HG03045 (cell line): ENCODE data around the gene METTL16.
"Not testable (repeated sequence)": the region's sequence is repeated elsewhere in the genome, so short reads cannot be mapped to it uniquely, and the experiment has no call there.

ENCODE experiments used
- ATAC-seq: cut with Tn5 transposase; IDR thresholded peaks from one replicate; pipeline ENCODE4 v1.9.1; 2021; ENCODE audit warnings: mild to moderate bottlenecking, moderate library complexity; ENCODE audit not compliant: unreplicated experiment

Gene METTL16, protein sequence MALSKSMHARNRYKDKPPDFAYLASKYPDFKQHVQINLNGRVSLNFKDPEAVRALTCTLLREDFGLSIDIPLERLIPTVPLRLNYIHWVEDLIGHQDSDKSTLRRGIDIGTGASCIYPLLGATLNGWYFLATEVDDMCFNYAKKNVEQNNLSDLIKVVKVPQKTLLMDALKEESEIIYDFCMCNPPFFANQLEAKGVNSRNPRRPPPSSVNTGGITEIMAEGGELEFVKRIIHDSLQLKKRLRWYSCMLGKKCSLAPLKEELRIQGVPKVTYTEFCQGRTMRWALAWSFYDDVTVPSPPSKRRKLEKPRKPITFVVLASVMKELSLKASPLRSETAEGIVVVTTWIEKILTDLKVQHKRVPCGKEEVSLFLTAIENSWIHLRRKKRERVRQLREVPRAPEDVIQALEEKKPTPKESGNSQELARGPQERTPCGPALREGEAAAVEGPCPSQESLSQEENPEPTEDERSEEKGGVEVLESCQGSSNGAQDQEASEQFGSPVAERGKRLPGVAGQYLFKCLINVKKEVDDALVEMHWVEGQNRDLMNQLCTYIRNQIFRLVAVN

DNA sequence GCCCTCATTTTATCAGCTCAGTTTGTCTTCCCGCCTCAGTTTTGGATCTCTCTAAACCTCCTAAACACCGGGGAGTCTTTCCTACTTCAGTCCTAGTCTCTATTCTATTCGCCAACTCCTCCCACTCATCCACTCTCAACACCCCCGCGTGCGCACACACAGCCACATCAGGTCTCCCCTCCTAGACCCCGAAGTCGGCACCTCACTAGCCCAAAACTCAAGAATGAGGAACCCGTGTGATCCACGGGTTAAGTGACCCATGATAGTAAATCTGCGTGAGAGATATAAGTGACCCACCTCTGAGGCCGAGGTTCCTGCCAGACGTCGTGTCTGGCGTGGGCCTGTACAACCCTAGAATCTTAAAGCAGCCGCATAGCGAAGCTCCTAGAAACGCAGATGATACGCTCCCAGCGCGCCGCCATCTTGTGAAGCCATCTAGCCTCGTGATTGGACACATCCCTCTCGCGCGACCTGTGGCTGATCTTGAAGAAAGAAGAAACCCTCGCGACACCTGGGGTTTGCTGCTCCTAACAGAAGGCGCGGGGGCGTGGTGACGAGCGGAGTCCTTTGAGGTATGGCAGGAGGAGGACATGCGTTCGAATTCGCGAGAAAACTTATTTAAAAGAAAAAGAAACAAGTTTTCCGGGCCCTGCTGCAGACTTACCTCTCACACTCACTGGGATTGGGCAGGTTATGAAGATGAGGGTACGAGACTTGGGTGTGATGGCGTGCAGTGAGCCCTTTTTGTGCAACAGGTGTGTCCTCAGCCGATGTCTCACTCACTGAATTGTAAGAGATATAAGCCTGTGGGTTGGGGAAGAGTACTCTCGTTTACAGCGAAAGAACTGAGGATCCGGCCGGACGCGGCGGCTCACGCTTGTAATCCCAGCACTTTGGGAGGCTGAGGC is at the start of gene METTL16:
METTL16 (minus strand) TSS at position 427 of the 908 bp plus-strand sequence. CDS start 9,557 bp downstream, outside the sequence.
- ATAC-seq = peak; percentile 94

DNA sequence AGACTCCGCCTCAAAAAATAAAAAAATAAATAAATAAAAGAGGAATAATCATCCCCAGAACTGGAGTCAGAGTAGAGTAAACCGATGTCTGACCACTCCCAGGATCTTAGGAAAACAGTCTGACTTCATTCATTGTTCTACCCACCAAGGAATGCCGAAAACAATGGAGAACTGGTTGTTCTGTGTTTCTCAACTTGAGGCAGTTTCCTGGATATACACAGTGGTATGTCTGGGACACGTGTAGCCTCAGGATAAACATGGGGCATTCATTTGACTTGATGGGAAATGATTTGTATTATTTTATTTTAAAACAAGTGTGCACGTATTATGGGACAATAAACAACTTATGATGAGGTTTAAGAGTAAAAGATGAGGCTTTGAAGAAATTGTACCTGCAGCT is 49.0 kb upstream of the METTL16 start:
- ATAC-seq = no peak

DNA sequence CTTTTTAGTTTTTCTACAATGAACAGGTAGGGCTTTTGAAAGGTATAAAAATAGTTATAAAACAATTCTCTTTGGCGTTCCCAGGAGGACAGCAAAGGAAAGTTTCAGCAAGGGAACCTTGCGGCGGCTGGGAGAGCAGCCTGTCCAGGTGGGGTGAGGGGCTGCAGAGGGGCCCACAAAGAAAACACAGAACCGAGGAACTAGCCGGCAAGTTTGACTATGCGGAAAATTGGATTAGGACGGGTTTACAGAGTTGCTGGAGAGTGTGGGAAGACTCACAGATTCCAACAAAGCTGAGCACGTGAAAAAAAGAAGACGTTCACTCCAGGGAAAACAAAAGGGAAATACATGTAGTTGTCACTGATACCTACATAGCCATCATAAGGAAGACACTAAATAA is 40.2 kb upstream of the METTL16 start:
- no peak for ATAC-seq

DNA sequence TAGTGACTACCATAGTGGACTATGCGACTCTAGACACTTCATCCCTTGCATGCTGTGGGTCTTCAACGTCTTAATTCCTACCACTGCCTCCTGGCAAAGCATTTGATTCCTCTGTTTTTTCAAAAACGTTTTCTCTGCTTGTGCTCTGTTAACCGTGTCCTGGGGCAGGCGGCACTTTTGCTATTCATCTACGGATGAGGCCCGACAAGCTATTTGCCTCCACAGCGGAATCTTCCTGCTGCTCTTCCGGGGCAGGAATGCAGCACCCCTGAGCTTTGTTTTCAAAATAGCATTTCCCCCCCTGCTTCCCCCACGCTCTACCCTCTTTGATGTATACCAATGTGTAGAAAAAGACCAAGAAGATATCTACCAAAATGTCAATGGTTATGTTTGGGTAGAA is 39.8 kb upstream of the METTL16 start:
- no peak for ATAC-seq

DNA sequence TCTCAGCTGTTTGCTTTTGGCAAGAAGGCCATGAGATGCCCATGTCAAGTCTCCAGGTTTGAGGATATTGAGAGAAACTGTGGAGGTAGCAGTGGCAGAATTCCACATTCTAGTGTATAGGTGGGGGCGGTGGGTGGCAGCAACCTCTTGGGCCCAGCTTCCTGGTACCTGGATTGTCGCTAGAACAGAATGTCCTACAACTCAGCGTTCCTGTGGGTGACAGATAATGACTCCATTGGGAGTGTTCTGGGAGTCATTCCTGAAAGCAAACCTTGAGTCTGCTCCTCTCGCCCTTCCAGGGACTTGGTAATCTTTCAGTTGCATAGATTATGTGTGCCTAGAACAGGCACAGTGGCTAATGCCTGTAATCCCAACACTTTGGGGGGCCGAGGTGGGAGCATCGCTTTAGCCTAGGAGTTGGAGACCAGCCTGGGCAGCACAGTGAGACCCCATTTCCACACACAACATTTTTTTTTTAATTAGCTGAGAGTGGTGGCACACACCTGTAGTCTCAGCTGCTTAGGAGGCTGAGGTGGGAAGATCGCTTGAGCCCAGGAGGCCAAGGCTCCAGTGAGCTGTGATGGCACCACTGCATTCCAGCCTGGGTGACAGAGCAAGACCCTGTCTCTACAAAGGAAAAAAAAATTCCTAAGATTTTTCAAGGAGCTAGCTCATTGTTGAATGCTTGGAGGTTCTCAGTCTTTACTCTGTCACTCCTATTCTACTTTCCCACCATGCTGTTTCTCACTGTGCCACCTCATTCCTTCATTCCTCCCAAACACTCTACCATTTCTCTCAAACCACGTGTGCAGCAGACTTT is 37.9 kb upstream of the METTL16 start:
- no peak for ATAC-seq

DNA sequence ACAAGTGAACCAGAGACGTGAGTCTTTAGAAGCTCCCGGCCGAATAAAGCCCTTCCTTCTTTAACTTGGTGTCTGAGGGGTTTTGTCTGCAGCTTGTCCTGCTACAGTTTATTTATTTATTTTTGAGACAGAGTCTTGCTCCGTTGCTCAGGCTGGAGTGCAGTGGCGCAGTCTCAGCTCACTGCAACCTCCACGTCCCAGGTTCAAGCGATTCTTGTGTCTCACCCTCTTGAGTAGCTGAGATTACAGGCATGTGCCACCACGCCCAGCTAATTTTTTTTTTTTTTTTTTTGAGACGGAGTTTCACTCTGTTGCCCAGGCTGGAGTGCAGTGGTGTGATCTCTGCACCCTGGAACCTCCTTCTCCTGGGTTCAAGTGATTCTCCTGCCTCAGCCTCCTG is 36.3 kb upstream of the METTL16 start:
- ATAC-seq = not testable (repeated sequence)

DNA sequence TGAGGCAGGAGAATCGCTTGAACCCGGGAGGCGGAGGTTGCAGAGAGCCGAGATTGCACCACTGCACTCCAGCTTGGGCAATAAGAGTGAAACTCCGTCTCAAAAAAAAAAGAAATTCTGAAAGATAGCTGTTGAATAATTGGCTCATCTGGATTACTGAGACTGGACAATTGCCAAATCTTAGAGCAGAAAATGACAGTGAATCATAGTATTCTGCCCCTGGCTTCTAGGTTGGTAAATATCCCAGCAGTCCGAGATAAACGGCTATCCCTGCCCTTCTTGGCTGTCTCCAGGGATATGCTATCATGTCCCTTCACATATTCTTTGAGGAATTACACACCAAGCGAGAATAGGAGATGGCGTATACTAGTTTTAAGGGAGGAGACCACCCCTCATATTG is 35.5 kb upstream of the METTL16 start:
- ATAC-seq = no peak

DNA sequence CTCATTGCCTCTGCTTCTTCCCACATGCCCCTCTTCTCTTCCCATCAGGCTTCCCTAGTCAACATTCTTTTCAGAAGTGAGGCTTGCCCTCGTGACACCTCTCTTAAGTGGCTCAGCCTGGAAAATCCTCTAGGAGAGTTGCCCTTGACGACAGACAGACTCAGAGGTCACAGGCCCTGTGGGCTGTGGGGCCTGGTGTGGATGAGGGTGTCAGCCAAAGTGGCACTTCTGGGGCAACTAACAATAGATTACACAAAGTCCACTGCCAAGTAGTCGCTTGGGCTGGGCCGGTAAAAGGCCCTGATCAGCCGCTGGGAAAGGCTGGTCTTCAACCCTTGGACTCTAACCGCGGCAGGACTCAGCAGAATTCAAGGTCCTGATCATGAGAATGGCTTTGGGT is 33.7 kb upstream of the METTL16 start:
- ATAC-seq = no peak

DNA sequence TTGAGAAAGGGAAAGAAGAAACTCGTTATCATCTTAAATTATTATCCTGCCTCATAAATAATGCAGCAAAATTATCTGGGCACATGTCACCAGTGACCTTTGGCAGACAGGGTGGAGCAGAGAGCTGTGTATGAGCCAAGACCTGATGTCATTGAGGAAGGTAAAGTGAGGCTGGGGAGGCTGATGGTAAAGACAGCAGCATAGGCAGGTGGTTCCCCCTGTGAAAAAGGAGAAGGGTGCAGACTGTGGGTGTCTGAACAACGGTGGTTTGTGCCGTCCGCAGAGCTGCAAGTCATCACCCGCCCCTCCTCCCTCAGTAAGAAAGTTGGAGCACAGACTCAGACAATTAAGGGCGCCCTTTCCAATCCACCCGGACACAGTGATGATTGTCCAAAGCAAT is 30.8 kb upstream of the METTL16 start:
- ATAC-seq = no peak

DNA sequence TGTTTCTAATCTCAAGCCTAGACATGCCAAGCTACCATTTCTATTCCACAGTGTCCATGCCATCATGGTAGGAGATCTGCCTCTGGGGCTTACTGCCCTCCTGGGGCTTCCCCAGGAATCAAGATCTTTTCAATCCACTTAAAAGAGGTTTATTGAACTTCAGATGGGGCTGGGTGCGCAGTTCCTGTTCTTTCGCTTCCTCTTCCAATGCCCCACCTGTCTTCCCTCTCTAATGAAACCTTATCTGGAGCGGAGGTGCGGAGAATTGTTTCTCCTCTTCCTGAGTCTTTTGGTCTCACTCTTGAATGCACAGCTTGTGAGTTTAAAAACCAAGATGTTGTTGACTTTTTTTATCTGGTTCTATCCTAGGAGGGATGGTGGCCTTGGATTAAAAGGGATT is 30.4 kb upstream of the METTL16 start:
- ATAC-seq = no peak

DNA sequence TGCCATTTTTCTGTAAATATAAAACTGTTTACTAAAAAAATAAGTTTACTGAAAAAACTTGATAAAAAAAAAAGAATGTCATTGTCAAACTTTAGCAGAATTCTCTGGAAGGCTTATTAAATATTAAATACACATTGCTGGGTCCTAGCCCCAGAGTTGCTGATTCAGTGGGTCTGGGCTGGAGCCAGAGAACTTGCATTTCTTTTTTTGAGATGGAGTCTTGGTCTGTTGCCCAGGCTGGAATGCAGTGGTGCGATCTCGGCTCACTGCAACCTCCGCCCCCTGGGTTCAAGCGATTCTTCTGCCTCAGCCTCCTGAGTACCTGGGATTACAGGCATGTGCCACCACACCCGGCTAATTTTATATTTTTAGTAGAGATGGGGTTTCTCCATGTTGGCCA is 25.9 kb upstream of the METTL16 start:
- not testable (repeated sequence) for ATAC-seq

DNA sequence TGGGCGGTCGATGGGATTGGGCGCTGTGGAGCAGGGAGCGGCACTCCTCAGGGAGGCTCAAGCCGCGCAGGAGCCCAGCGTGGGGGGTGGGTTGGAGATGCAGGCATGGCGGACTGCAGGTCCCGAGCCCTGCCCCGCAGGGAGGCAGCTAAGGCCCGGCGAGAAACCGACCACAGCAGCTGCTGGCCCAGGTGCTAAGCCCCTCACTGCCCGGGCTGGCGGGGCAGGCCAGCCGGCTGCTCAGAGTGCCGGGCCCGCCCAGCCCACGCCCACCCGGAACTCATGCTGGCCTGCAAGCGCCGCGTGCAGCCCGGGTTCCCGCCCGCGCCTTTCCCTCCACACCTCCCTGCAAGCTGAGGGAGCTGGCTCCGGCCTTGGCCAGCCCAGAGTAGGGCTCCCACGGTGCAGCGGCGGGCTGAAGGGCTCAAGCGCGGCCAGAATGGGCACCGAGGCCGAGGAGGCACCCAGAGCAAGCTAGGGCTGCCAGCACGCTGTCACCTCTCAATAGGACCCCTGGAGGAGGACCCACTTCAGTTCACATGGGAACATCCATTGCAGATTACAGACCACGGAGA is 20.5 kb upstream of the METTL16 start:
- ATAC-seq = no peak

DNA sequence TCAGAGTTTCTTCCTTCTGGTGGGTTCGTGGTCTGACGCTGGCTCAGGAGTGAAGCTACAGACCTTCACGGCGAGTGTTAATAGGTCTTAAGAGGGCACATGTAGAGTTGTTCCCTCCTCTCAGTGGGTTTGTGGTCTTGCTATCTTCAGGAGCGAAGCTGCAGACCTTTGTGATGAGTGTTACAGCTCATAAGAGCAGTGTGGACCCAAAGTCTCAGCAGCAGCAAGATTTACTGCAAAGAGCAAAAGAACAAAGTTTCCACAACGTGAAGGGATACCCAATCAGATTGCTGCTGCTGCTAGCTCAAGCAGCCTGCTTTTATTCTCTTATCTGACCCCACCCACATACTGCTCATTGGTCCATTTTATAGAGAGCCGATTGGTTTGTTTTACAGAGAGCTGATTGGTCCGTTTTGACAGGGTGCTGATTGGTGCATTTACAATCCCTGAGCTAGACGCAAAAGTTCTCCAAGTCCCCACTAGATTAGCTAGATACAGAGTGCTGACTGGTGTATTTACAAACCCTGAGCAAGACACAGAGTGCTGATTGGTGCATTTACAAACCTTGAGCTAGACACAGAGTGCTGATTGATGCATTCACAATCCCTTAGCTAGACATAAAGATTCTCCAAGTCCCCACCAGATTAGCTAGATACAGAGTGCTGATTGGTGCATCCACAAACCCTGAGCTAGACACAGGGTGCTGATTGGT is 19.7 kb upstream of the METTL16 start:
- not testable (repeated sequence) for ATAC-seq

DNA sequence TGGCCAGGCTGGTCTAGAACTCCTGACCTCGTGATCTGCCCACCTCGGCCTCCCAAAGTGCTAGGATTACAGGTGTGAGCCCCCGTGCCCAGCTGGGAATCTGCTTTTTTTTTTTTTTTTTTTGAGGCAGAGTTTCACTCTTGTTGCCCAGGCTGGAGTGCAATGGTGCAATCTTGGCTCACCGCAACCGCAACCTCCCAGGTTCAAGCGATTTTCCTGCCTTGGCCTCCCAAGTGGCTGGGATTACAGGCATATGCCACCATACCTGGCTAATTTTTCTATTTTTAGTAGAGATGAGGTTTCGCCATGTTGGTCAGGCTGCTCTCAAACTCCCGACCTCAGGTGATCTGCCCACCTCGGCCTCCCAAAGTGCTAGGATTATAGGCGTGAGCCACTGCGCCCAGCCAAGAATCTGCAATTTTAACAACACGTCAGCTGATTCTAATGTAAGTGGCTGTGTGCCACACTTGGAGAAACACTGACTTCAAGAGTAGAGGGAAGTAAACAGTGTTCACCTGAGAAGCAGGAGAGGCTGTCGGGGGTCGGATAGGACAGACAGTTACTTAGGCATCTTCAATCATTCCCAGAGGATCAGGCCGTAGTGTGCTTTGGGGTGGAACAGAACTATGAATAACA is 10.2 kb upstream of the METTL16 start:
- not testable (repeated sequence) for ATAC-seq

DNA sequence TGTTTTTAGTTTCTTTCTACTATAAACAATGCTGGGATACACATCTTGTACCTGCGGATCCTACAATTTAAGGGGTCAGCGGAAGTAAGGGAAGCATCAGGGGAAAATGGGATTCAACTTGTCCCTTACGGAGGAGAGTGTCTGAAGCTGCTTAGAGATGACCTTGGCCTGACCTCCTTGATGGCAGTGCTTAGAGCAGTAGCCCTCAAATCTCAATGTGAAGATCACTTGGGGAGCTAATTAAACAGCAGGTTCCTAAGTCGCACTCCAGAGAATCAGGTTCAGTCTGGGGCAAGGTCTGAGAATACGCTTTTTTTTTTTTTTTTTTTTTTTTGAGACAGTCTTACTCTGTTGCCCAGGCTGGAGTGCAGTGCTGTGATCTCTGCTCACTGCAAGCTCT is 9.6 kb upstream of the METTL16 start:
- no peak for ATAC-seq

DNA sequence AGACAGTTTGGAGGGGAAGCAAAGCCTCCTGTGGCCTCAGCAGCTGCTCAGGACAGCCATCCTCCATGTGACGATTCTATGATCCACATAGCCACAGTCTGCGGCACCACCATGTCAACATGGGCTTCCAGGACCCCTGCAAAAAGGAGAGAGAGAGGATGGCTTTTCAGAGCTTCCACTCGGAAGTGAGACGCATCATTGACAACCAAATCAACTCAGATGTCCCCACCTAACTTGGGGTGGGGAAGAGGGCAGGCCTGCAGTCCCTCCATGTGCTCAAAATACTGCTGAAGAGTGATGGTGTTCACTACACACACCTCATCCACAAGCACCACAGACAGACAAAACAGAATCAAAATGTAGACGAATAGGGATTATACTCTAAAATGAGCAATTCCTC is 5.9 kb upstream of the METTL16 start:
- no peak for ATAC-seq

DNA sequence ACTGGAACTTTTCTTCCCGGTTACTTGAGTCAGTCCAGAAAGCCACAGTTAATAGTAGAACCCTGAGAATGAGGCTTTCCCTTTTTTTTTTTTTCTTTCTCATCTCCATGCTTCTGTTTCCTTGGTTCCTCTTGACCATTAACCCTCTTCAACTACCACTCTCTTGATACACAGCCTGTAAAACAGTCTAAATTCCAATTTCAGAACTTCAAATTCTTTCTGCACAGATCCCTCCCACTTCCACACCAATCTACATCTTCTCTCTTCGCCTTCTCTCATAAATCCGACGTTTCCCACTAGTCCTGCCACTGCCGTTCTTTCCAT is 588 bp downstream of the METTL16 start:
- ATAC-seq = no peak

DNA sequence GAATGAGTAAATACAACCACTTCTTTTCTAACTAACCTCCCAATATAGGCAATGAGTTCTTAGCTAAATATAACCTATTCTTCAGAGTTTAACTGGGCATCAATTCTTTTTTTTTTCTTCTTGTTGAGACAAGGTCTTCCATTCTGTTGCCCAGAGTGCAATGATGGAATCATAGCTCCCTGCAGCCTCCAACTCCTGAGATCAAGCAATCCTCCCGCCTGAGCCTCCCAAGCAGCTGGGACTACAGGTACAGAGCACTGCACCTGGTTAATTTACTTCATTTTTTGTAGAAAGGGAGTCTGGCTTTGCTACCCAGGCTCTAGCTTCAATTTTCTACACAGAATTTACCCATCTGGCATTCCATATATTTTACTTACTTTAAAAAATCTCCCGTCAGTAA is 1.1 kb downstream of the METTL16 start:
- ATAC-seq = no peak

DNA sequence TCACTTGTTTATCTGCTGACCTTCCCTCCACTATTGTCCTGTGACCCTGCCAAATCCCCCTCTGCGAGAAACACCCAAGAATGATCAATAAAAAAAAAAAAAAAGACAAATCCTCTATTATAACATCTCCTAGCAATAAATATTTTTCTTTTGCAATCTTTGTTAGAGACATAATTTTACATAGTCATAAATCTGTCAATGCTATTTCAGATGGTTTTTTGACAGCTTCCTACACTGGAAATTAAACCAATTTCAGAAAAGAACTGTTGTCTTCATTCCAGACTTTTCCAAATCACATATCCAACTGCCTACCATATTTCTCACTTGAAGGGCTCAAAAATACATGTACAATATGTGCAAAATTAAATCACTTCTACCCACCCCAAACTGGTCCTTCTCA is 3.7 kb downstream of the METTL16 start:
- no peak for ATAC-seq
